SU-DHL-6 (cell line): ENCODE results near the gene AFAP1L1.

Source experiments
- EZH2phosphoT487 ChIP-seq: fragments of 200-600 bp; sonication (generic), shearing (Covaris generic); conservative IDR thresholded peaks from 2 replicates; pipeline ENCODE4 v1.6.1; 2018; ENCODE audit warnings: mild to moderate bottlenecking, antibody characterized with exemption, low read length, moderate library complexity, mixed read lengths
- TF ChIP-seq, protein P1 (sequence below): fragments of 200-600 bp; sonication (generic); IDR thresholded peaks from one replicate; pipeline ENCODE4 v1.5.1; 2017; ENCODE audit warnings: antibody characterized with exemption, mild to moderate bottlenecking, low read length, moderate library complexity; ENCODE audit not compliant: insufficient read depth, poor library complexity, severe bottlenecking

DNA sequence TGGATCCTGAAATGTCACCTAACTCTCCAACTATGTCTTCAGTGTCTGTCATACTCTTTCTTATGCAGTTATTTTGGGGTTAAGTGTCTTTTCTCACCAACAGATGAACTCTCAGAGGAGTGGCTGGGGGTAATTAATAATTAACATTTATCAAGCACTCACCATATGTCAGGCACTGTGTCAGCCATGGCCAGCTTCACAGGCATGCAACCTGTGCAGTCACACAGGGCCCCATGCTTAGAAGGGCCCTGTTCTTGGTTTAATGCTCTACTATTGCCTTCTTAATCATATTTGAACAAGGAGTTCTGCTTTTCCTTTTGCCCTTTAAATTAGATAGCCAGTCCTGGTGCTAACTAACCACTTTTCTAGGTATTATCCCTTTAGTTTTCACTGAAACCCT lies 70.2 kb downstream of the AFAP1L1 start:
- TF ChIP-seq, protein P1, sequence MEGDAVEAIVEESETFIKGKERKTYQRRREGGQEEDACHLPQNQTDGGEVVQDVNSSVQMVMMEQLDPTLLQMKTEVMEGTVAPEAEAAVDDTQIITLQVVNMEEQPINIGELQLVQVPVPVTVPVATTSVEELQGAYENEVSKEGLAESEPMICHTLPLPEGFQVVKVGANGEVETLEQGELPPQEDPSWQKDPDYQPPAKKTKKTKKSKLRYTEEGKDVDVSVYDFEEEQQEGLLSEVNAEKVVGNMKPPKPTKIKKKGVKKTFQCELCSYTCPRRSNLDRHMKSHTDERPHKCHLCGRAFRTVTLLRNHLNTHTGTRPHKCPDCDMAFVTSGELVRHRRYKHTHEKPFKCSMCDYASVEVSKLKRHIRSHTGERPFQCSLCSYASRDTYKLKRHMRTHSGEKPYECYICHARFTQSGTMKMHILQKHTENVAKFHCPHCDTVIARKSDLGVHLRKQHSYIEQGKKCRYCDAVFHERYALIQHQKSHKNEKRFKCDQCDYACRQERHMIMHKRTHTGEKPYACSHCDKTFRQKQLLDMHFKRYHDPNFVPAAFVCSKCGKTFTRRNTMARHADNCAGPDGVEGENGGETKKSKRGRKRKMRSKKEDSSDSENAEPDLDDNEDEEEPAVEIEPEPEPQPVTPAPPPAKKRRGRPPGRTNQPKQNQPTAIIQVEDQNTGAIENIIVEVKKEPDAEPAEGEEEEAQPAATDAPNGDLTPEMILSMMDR = no peak
- no peak for TF ChIP-seq EZH2phosphoT487
